Parathyroid adenoma (tissue), 2 donors: ENCODE results near the gene CDKN1A.

Experiments used
- H2AFZ ChIP-seq: fragments of 300-600 bp; sonication (generic); one replicate; pipeline ENCODE4 v1.7.0; 2017; ENCODE audit warnings: antibody characterized with exemption, mild to moderate bottlenecking
- H3K27ac ChIP-seq: fragments of 300-600 bp; sonication (generic); one replicate; pipeline ENCODE4 v1.7.0; 2017
- H3K27me3 ChIP-seq: fragments of 300-600 bp; sonication (generic); one replicate; pipeline ENCODE4 v1.7.0; 2017; ENCODE audit warnings: low read length; ENCODE audit not compliant: control insufficient read depth, insufficient read depth
- H3K36me3 ChIP-seq: fragments of 300-600 bp; sonication (generic); one replicate; pipeline ENCODE4 v1.7.0; 2017; ENCODE audit warnings: low read length; ENCODE audit not compliant: control insufficient read depth, insufficient read depth
- H3K4me1 ChIP-seq: fragments of 300-600 bp; sonication (generic); one replicate; pipeline ENCODE4 v1.7.0; 2017; ENCODE audit warnings: control low read depth
- H3K4me2 ChIP-seq: fragments of 300-600 bp; sonication (generic); one replicate; pipeline ENCODE4 v1.7.0; 2017; ENCODE audit warnings: low read length
- H3K4me3 ChIP-seq: fragments of 300-600 bp; sonication (generic); one replicate; pipeline ENCODE4 v1.7.0; 2017; ENCODE audit warnings: low read depth, low read length
- H3K79me2 ChIP-seq: fragments of 300-600 bp; sonication (generic); one replicate; pipeline ENCODE4 v1.7.0; 2017; ENCODE audit warnings: control low read depth
- H3K9ac ChIP-seq: fragments of 300-600 bp; sonication (generic); one replicate; pipeline ENCODE4 v1.7.0; 2017; ENCODE audit warnings: mild to moderate bottlenecking
- H3K9me3 ChIP-seq: fragments of 300-600 bp; sonication (generic); one replicate; pipeline ENCODE4 v1.7.0; 2017; ENCODE audit warnings: low read length; ENCODE audit not compliant: control insufficient read depth
- CTCF ChIP-seq: fragments of 300-600 bp; sonication (generic); IDR thresholded peaks from one replicate; pipeline ENCODE4 v1.7.0; 2017; ENCODE audit warnings: antibody characterized with exemption, mild to moderate bottlenecking
- donor health status: primary hyperparathyroidism.

CDKN1A gene

GRCh38 chr6:36699348-36699747 lies 20.8 kb downstream of the CDKN1A start:
- H3K27me3 ChIP-seq: no peaks in the 10 kb centered on the region
- H3K4me1 ChIP-seq: no peaks in the 10 kb centered on the region
- H2AFZ ChIP-seq: no peak overlapping the region
- H3K4me3 ChIP-seq: no peak overlapping the region
- no peaks in the 10 kb centered on the region for H3K79me2 ChIP-seq
- H3K27ac ChIP-seq: no peak overlapping the region
- H3K4me2 ChIP-seq: no peak overlapping the region
- no peak overlapping the region for H3K9ac ChIP-seq
- TF ChIP-seq CTCF: no peak
- H3K36me3 ChIP-seq: no peaks in the 10 kb centered on the region
- H3K9me3 ChIP-seq: no peaks in the 10 kb centered on the region

GRCh38 chr6:36700071-36700812 lies 21.7 kb downstream of the CDKN1A start:
- H3K4me2 ChIP-seq: no peak overlapping the region
- TF ChIP-seq CTCF: no peak
- H3K36me3 ChIP-seq: no peaks in the 10 kb centered on the region
- no peaks in the 10 kb centered on the region for H3K4me1 ChIP-seq
- H3K9ac ChIP-seq: no peak overlapping the region
- no peak overlapping the region for H2AFZ ChIP-seq
- no peaks in the 10 kb centered on the region for H3K79me2 ChIP-seq
- H3K9me3 ChIP-seq: no peaks in the 10 kb centered on the region
- H3K27me3 ChIP-seq: no peaks in the 10 kb centered on the region
- H3K4me3 ChIP-seq: no peak overlapping the region
- H3K27ac ChIP-seq: no peak overlapping the region

GRCh38 chr6:36700831-36701230 lies 22.3 kb downstream of the CDKN1A start:
- no peak overlapping the region for H3K9ac ChIP-seq
- H3K9me3 ChIP-seq: no peaks in the 10 kb centered on the region
- no peak overlapping the region for H3K27ac ChIP-seq
- no peaks in the 10 kb centered on the region for H3K27me3 ChIP-seq
- H2AFZ ChIP-seq: no peak overlapping the region
- no peaks in the 10 kb centered on the region for H3K4me1 ChIP-seq
- no peak overlapping the region for H3K4me2 ChIP-seq
- no peak overlapping the region for H3K4me3 ChIP-seq
- no peaks in the 10 kb centered on the region for H3K79me2 ChIP-seq
- H3K36me3 ChIP-seq: no peaks in the 10 kb centered on the region
- no peak for TF ChIP-seq CTCF

GRCh38 chr6:36701401-36701991 lies 23.0 kb downstream of the CDKN1A start:
- Histone ChIP-seq H3K27ac (no peak overlapping the region), H3K9me3 (no peaks in the 10 kb centered on the region), H3K27me3 (no peaks in the 10 kb centered on the region), H3K4me3 (no peak overlapping the region), H3K36me3 (no peaks in the 10 kb centered on the region), H3K79me2 (no peaks in the 10 kb centered on the region), H2AFZ (no peak overlapping the region), H3K4me2 (no peak overlapping the region), H3K4me1 (no peaks in the 10 kb centered on the region), H3K9ac (no peak overlapping the region)
- no peak for TF ChIP-seq CTCF

- no peak for TF ChIP-seq CTCF
- Histone ChIP-seq H3K27me3 (no peaks in the 10 kb centered on the region), H3K4me2 (no peak overlapping the region), H3K4me3 (no peak overlapping the region), H3K79me2 (no peaks in the 10 kb centered on the region), H3K36me3 (no peaks in the 10 kb centered on the region), H2AFZ (no peak overlapping the region), H3K9me3 (no peaks in the 10 kb centered on the region), H3K27ac (no peak overlapping the region), H3K9ac (no peak overlapping the region), H3K4me1 (no peaks in the 10 kb centered on the region)
These were observed 24.1 kb downstream of the CDKN1A start for GRCh38 chr6:36702656-36703055.
